Measurements from ENCODE around the gene RAPGEF1. TPM values are rescaled to one million over a fixed set of nuclear protein-coding genes. Genes with fewer than 3 reads are reported as not detected.

Gene RAPGEF1
- total RNA-seq, 1 experiment from 2014 or later = 55.6 TPM

DNA sequence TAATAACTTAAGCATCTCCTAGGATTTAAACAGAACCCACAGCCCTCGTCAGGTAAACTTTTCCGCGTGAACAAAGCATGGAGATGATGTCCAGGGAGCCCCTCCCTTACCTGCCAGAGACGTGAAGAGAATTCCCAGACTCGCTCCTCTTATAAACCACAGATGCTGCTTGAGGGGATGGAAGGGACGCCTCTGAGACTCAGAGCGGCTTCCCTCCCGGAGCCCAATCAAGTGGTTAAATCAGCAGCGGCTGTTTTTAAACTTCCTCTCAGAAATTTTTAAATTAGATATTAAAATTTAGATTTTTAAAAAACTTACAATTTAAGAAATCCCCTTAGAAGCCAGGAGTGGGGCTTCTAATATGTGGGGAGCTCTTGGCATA lies 71.8 kb downstream of the RAPGEF1 start:
- no peak overlapping the region for H3K4ac ChIP-seq (ENCODE audit: low read depth, low read length)
- H2BK12ac ChIP-seq (ENCODE audit: insufficient read length, low read depth, low read length) = no peak overlapping the region
- no peak overlapping the region for H3K27ac ChIP-seq (ENCODE audit: insufficient read length, low read depth, low read length)
- H2BK5ac ChIP-seq (ENCODE audit: insufficient read length, low read length) = no peak overlapping the region
- H4K8ac ChIP-seq (replicated peaks; ENCODE audit: insufficient read length, low read depth, low read length) = no peak overlapping the region
- Mint-ChIP-seq H3K27ac (no peak overlapping the region), H3K36me3 (ENCODE audit: insufficient read depth in 1 of 3, low read depth in 3 of 3) (peaks cover 16 to 21% (median 19%) of the 10 kb centered on the region in 3 experiments), H3K4me1 (peaks cover 44 to 46% of the 10 kb centered on the region in 2 experiments), H3K27me3 (ENCODE audit: low read depth) (no peaks in the 10 kb centered on the region), H3K9me3 (peaks cover 14 to 20% of the 10 kb centered on the region in 2 experiments), H3K4me3 (no peak overlapping the region)
- H4K91ac ChIP-seq (ENCODE audit: insufficient read length, low read depth, low read length) = no peak overlapping the region
- H4K20me1 ChIP-seq (ENCODE audit: control insufficient read depth, insufficient read depth, insufficient read length) = no peaks in the 10 kb centered on the region
- no peaks in the 10 kb centered on the region for H3K9me3 ChIP-seq (ENCODE audit: control insufficient read depth, low read depth, low read length)
- H2AFZ ChIP-seq (ENCODE audit: low read length) = no peak overlapping the region
- peaks cover 5% of the 10 kb centered on the region; the same call in 1 of the 2 replicates for H3K79me2 ChIP-seq (ENCODE audit: insufficient read depth, low read length)
- no peak overlapping the region for H4K5ac ChIP-seq (ENCODE audit: insufficient read length, low read depth, low read length)
- no peaks in the 10 kb centered on the region for H3K27me3 ChIP-seq (ENCODE audit: insufficient read depth, low read length)
- H3K14ac ChIP-seq (ENCODE audit: insufficient read depth, low read length) = no peak overlapping the region
- H3K18ac ChIP-seq (ENCODE audit: insufficient read length, low read depth, low read length) = no peak overlapping the region
- no peaks in the 10 kb centered on the region for H3K23me2 ChIP-seq (ENCODE audit: insufficient read length, low read depth, low read length, poor library complexity, severe bottlenecking)
- TF ChIP-seq, protein P1, sequence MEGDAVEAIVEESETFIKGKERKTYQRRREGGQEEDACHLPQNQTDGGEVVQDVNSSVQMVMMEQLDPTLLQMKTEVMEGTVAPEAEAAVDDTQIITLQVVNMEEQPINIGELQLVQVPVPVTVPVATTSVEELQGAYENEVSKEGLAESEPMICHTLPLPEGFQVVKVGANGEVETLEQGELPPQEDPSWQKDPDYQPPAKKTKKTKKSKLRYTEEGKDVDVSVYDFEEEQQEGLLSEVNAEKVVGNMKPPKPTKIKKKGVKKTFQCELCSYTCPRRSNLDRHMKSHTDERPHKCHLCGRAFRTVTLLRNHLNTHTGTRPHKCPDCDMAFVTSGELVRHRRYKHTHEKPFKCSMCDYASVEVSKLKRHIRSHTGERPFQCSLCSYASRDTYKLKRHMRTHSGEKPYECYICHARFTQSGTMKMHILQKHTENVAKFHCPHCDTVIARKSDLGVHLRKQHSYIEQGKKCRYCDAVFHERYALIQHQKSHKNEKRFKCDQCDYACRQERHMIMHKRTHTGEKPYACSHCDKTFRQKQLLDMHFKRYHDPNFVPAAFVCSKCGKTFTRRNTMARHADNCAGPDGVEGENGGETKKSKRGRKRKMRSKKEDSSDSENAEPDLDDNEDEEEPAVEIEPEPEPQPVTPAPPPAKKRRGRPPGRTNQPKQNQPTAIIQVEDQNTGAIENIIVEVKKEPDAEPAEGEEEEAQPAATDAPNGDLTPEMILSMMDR (conservative IDR thresholded peaks at IDR 0.05) = no peak
- WGBS (ENCODE audit: extremely low coverage, insufficient read length, low lambda C conversion rate) = no CpG with 5 or more reads among the region's 9 CpGs
- H3K23ac ChIP-seq (ENCODE audit: insufficient read length, low read depth, low read length) = no peak overlapping the region
- H2BK20ac ChIP-seq (ENCODE audit: low read depth, low read length, poor library complexity, severe bottlenecking) = no peak overlapping the region
- DNase-seq = no peak
- no peak overlapping the region for H3K4me2 ChIP-seq (ENCODE audit: insufficient read depth, insufficient read length, low read length)
- H3K9ac ChIP-seq (ENCODE audit: extremely low read depth, insufficient read length, low read length) = no peak overlapping the region
- no peaks in the 10 kb centered on the region for H3K4me1 ChIP-seq (ENCODE audit: insufficient read depth, low read length)
- H2BK120ac ChIP-seq (ENCODE audit: low read depth, low read length, poor library complexity, severe bottlenecking) = no peak overlapping the region
- no peak overlapping the region for H3K56ac ChIP-seq (ENCODE audit: insufficient read length, low read depth, low read length)
- no peak overlapping the region for H2AK5ac ChIP-seq (ENCODE audit: insufficient read length, low read length)
- no peak overlapping the region for H3T11ph ChIP-seq (ENCODE audit: low read length)
- no peak overlapping the region for H2BK15ac ChIP-seq (ENCODE audit: low read depth, low read length)
- no peaks in the 10 kb centered on the region for H3K79me1 ChIP-seq (ENCODE audit: insufficient read depth, low read depth, low read length, poor library complexity, severe bottlenecking)

Data from H9 (cell line).